GM23248 (cell line): ENCODE measurements around the gene ADRM1. TPM values are rescaled to one million over a fixed set of nuclear protein-coding genes. Genes with fewer than 3 reads are reported as not detected.

Source experiments
- DNase-seq: peaks from one replicate; pipeline ENCODE4 v3.0.0-alpha.2; 2015
- H2AFZ ChIP-seq: fragments of 200-600 bp; sonication (generic); 2 replicates; pipeline ENCODE4 v1.6.1; 2016; ENCODE audit warnings: antibody characterized with exemption
- H3F3A ChIP-seq: fragments of 200-600 bp; sonication (generic); 2 replicates; pipeline ENCODE4 v1.6.1; 2016; ENCODE audit warnings: mild to moderate bottlenecking, antibody characterized with exemption, mixed run types; ENCODE audit not compliant: insufficient read depth
- H3K27ac ChIP-seq: fragments of 200-600 bp; sonication (generic); 2 replicates; pipeline ENCODE4 v1.5.1; 2016; ENCODE audit warnings: mild to moderate bottlenecking
- H3K27me3 ChIP-seq: fragments of 200-600 bp; sonication (generic); replicated peaks from 2 replicates; pipeline ENCODE4 v1.6.1; 2016; ENCODE audit warnings: mild to moderate bottlenecking; ENCODE audit not compliant: insufficient read depth
- H3K36me3 ChIP-seq: fragments of 200-600 bp; sonication (generic); 2 replicates; pipeline ENCODE4 v1.6.1; 2016; ENCODE audit warnings: low read depth, mild to moderate bottlenecking
- H3K4me1 ChIP-seq: fragments of 200-600 bp; sonication (generic); 2 replicates; pipeline ENCODE4 v1.6.1; 2016; ENCODE audit warnings: mild to moderate bottlenecking; ENCODE audit not compliant: insufficient read depth
- H3K4me2 ChIP-seq: fragments of 200-600 bp; sonication (generic); one replicate; pipeline ENCODE4 v1.6.1; 2016; ENCODE audit warnings: mild to moderate bottlenecking; ENCODE audit not compliant: unreplicated experiment
- H3K4me3 ChIP-seq: fragments of 200-600 bp; sonication (generic); 2 replicates; pipeline ENCODE4 v1.5.1; 2016; ENCODE audit warnings: mild to moderate bottlenecking
- H3K79me2 ChIP-seq: fragments of 200-600 bp; sonication (generic); 2 replicates; pipeline ENCODE4 v1.6.1; 2016; ENCODE audit warnings: mild to moderate bottlenecking; ENCODE audit not compliant: insufficient read depth
- H3K9ac ChIP-seq: fragments of 200-600 bp; sonication (generic); 2 replicates; pipeline ENCODE4 v1.6.1; 2016; ENCODE audit warnings: mild to moderate bottlenecking
- H3K9me2 ChIP-seq: fragments of 200-600 bp; sonication (generic); 2 replicates; pipeline ENCODE4 v1.6.1; 2016; ENCODE audit warnings: mixed run types, mild to moderate bottlenecking, moderate library complexity; ENCODE audit not compliant: insufficient read depth
- H3K9me3 ChIP-seq: fragments of 200-600 bp; sonication (generic); one replicate; pipeline ENCODE4 v1.6.1; 2017; ENCODE audit warnings: low read depth
- H4K20me1 ChIP-seq: fragments of 200-600 bp; sonication (generic); 2 replicates; pipeline ENCODE4 v1.6.0; 2016; ENCODE audit not compliant: insufficient read depth
- EZH2 ChIP-seq: fragments of 200-600 bp; sonication (generic); IDR thresholded peaks from 2 replicates; pipeline ENCODE4 v1.6.1; 2018; ENCODE audit warnings: antibody characterized with exemption, mild to moderate bottlenecking; ENCODE audit not compliant: insufficient read depth, poor library complexity, severe bottlenecking
- EZH2phosphoT487 ChIP-seq: fragments of 200-600 bp; sonication (generic); IDR thresholded peaks from 2 replicates; pipeline ENCODE4 v1.6.1; 2018; ENCODE audit warnings: antibody characterized with exemption, moderate library complexity, mild to moderate bottlenecking, low read depth; ENCODE audit not compliant: insufficient read depth
- WGBS, 2 experiments: methylation state at CpG; one replicate each; pipeline ENCODE4 v1.1.6; 2015 to 2017; ENCODE audit warnings: low lambda C conversion rate in 2 of 2, low coverage in 1 of 2; ENCODE audit errors: missing lambda C conversion rate in 2 of 2; 5-methylcytosine and 5-hydroxymethylcytosine counted together
- in situ Hi-C: fragments of 300-500 bp; cut with MboI; formaldehyde crosslinking; loops from 2 replicates; pipeline ENCODE4 v1.15.0; 2020
- polyA plus RNA-seq: library from polyadenylated mRNA; unstranded; fragments of >200 nt; fragmentation: Nextera tagmentation; extraction: Ambion mirVana; gene quantifications from 2 replicates; pipeline ENCODE4 v1.2.1, GENCODE V29; 2016
- total RNA-seq: library from RNA; depleted of rRNA; stranded (reverse); fragments of >200 nt; shearing (Covaris generic); gene quantifications from 2 replicates; pipeline ENCODE4 v1.2.3, GENCODE V29; 2014

The ADRM1 gene
- total and polyA plus RNA-seq, 2 experiments from 2014 or later = 138 to 162 TPM

DNA sequence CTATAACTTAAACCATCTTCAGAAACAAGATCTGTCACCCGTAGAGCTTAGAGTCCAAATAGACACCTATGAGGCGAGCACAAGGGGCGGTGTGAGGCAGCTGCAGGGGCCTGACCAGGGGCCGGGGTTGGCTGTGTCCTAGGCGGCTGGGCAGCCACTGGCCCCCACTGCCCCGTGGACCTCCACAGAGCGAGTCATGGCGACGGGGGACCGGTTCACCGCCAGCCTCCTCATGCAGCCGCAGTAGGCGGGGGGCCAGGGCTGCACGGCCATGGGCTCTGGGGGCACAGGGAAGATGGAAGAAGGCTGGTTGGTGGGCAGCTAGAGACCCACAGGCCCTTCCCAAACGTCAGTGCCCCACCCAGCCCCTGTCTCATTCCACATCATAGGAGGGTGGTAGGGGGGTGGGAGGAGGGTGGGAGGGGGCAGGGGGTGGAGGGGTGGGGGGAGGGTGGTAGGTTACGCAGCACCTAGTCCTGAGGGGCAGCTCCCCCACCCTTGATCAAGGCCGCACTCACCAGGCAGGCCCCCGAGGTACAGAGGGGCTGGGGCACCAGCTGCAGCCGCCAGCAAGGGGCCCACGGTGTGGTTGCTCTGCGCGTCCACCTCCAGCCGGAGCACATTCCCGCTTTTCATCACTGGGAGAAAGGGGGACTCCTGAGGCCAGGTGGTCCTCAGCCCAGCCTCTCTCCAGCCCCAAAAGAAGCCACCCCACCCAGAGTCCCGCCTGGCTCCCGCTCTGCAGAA, 6.6 kb downstream of the ADRM1 start:
- H3K4me1 ChIP-seq = peaks cover 11% of the 10 kb centered on the region
- H3K4me3 ChIP-seq = no peak overlapping the region
- WGBS, 2 experiments = 87 to 93% methylated on average over 20 to 26 of the region's 26 CpGs
- in situ Hi-C loops = no loop called here
- no peaks in the 10 kb centered on the region for H3K9me3 ChIP-seq
- no peaks in the 10 kb centered on the region for H3K9me2 ChIP-seq
- TF ChIP-seq EZH2 (no peak), EZH2phosphoT487 (no peak)
- peaks cover 8% of the 10 kb centered on the region; the same call in 1 of the 2 replicates for H3K36me3 ChIP-seq
- H3K79me2 ChIP-seq = peaks cover 31% of the 10 kb centered on the region
- no peak for DNase-seq
- no peaks in the 10 kb centered on the region for H3F3A ChIP-seq
- H4K20me1 ChIP-seq = peaks cover 6% of the 10 kb centered on the region; the same call in 1 of the 2 replicates
- H3K27me3 ChIP-seq = no peaks in the 10 kb centered on the region
- no peak overlapping the region for H3K4me2 ChIP-seq
- H3K27ac ChIP-seq = no peak overlapping the region
- no peak overlapping the region for H2AFZ ChIP-seq
- no peak overlapping the region for H3K9ac ChIP-seq

DNA sequence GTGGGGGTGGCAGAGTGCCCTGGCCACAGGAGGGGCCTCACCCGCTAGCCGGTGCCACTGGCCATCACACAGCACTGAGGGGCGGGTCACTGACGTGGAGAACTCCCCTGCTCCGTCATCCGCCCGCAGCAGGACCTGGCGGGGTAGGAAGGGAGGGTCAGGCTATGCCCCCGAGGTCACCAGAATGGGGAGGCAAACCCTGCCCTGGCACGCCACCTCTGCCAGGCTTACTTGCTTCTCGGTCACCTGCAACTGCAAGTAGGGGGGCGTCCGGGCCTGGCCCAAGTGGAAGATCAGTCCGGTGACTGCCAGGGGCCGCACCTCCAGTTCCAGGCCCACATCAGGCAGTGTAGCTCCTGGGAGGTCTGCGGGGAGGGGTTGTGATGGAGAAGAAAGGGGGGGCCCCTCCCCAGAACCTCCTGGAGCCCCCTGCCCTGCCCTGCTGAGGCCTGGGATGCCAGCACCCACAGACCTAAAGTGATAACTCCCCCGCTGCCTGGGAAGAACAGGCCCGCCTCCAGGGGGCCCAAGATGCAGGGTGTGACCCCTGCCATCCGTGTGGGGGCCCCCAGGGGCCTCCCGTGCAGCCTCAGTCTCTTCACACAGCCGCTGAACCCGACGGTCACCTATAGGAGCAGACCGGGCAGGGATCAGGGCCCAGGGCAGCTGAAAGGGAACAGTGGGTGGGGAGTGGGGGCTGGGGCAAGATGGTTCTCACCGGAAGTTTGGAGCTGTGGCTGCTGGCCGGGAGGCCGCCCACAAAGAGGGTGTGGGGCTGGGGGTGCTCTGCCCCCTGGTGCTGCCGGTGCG, 7.4 kb downstream of the ADRM1 start:
- DNase-seq = no peak
- H3K36me3 ChIP-seq = peaks cover 8% of the 10 kb centered on the region; the same call in 1 of the 2 replicates
- no peaks in the 10 kb centered on the region for H3F3A ChIP-seq
- H3K9me2 ChIP-seq = no peaks in the 10 kb centered on the region
- H3K79me2 ChIP-seq = peaks cover 23% of the 10 kb centered on the region
- H3K27ac ChIP-seq = no peak overlapping the region
- no peak overlapping the region for H2AFZ ChIP-seq
- H3K4me3 ChIP-seq = no peak overlapping the region
- H3K9me3 ChIP-seq = no peaks in the 10 kb centered on the region
- no peak overlapping the region for H3K4me2 ChIP-seq
- H3K9ac ChIP-seq = no peak overlapping the region
- no peak for TF ChIP-seq EZH2
- TF ChIP-seq EZH2phosphoT487 = no peak
- H3K27me3 ChIP-seq = no peaks in the 10 kb centered on the region
- 60 to 64% methylated on average over 21 to 27 of the region's 29 CpGs for WGBS, 2 experiments
- H3K4me1 ChIP-seq = peaks cover 3% of the 10 kb centered on the region; the same call in 1 of the 2 replicates
- peaks cover 3% of the 10 kb centered on the region; the same call in 1 of the 2 replicates for H4K20me1 ChIP-seq
- in situ Hi-C loops = no loop called here

DNA sequence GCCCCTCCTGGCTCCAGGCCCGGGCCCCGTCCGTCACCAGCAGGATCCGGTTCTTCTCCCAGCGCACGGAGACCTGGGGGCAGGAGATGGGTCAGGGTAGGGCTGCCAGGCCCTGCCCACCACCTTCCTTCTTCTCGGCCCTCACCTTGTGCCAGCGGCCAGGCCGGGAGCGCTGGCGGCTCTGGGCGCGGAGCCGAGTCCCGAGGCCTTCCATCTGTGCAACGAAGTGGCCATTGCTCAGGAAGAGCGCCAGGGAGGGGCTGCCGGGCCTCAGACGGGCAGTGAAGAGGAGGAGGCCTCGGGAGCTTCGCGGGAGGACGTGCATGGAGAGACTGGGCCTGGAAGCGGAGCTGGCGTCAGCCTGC, 7.9 kb downstream of the ADRM1 start:
- Histone ChIP-seq H3K9ac (no peak overlapping the region), H3K36me3 (peaks cover 8% of the 10 kb centered on the region; the same call in 1 of the 2 replicates), H3K4me2 (no peak overlapping the region), H3K4me3 (no peak overlapping the region), H3K27me3 (no peaks in the 10 kb centered on the region), H3K9me2 (no peaks in the 10 kb centered on the region), H3F3A (no peaks in the 10 kb centered on the region), H4K20me1 (no peaks in the 10 kb centered on the region), H2AFZ (no peak overlapping the region), H3K27ac (no peak overlapping the region), H3K4me1 (no peaks in the 10 kb centered on the region), H3K79me2 (peaks cover 17% of the 10 kb centered on the region), H3K9me3 (no peaks in the 10 kb centered on the region)
- in situ Hi-C loops = no loop called here
- TF ChIP-seq EZH2 = no peak
- no peak for TF ChIP-seq EZH2phosphoT487
- 71 to 75% methylated on average over 16 to 25 of the region's 25 CpGs for WGBS, 2 experiments
- no peak for DNase-seq

DNA sequence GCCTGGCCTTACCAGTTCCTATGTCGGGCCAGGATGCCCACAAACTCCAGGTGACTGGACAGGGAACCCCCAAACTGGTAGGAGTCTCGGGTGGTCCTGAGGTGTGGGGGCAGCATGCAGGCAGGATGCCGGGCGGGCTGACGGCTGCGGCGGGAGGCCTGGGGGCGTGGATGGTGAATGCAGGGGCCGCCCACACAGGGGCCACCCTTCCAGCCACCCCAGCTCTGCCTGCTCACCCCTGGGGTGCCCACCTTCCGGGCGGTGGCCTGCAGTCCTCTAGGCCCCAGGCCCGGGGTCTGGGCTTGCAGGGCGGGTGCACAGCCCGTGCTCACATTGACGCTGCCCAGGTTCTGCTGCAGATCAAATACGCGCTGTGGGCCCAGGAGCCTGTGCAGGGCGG, 8.4 kb downstream of the ADRM1 start:
- TF ChIP-seq EZH2phosphoT487 = no peak
- TF ChIP-seq EZH2 = no peak
- Histone ChIP-seq H3K9ac (no peak overlapping the region), H3K36me3 (peaks cover 8% of the 10 kb centered on the region; the same call in 1 of the 2 replicates), H3K27ac (no peak overlapping the region), H3K4me1 (no peaks in the 10 kb centered on the region), H3K79me2 (peaks cover 13% of the 10 kb centered on the region), H2AFZ (no peak overlapping the region), H3K27me3 (no peaks in the 10 kb centered on the region), H3K9me2 (no peaks in the 10 kb centered on the region), H3K9me3 (no peaks in the 10 kb centered on the region), H3K4me3 (no peak overlapping the region), H3K4me2 (no peak overlapping the region), H3F3A (no peaks in the 10 kb centered on the region), H4K20me1 (no peaks in the 10 kb centered on the region)
- 82 to 83% methylated on average over 18 of the region's 18 CpGs for WGBS, 2 experiments
- in situ Hi-C loops = no loop called here
- DNase-seq = no peak
